ENCODE data around the gene INSRR. TPM values are rescaled to one million over a fixed set of nuclear protein-coding genes. Genes with fewer than 3 reads are reported as not detected.

Gene INSRR
- total RNA-seq, 1 donor from 2014 or later, result not detected

DNA sequence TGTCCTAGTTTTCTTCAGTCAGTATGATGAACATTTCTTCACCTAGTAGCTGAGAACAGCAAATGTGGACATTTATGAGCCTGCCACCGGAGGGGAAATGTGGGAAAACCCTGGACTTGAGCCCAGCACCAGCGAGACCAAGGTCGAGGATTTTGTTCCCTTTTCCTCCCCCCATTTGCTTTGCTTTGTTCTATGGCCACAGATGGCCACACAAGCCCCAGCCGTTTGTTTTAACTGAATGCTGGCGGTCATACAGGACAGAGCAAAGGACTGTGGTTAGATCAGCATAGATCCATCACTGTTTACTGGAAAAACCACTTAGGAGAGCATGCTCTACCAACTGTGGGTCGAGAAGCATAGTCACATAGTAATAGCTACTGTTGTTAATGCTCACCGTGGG is 63.1 kb downstream of the INSRR start:
- TF ChIP-seq, protein P1, sequence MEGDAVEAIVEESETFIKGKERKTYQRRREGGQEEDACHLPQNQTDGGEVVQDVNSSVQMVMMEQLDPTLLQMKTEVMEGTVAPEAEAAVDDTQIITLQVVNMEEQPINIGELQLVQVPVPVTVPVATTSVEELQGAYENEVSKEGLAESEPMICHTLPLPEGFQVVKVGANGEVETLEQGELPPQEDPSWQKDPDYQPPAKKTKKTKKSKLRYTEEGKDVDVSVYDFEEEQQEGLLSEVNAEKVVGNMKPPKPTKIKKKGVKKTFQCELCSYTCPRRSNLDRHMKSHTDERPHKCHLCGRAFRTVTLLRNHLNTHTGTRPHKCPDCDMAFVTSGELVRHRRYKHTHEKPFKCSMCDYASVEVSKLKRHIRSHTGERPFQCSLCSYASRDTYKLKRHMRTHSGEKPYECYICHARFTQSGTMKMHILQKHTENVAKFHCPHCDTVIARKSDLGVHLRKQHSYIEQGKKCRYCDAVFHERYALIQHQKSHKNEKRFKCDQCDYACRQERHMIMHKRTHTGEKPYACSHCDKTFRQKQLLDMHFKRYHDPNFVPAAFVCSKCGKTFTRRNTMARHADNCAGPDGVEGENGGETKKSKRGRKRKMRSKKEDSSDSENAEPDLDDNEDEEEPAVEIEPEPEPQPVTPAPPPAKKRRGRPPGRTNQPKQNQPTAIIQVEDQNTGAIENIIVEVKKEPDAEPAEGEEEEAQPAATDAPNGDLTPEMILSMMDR (IDR thresholded peaks at IDR 0.05; ENCODE audit: insufficient read depth, low read length, poor library complexity, severe bottlenecking), result no peak
- DNase-seq (ENCODE audit: low read depth), result no peak
- Histone ChIP-seq H3K27me3 (ENCODE audit: control insufficient read depth, insufficient read depth, low read length) (no peaks in the 10 kb centered on the region), H3K36me3 (ENCODE audit: control insufficient read depth, insufficient read depth, low read length) (peaks cover 5% of the 10 kb centered on the region), H3K4me3 (ENCODE audit: low read depth, low read length) (no peak overlapping the region)

DNA sequence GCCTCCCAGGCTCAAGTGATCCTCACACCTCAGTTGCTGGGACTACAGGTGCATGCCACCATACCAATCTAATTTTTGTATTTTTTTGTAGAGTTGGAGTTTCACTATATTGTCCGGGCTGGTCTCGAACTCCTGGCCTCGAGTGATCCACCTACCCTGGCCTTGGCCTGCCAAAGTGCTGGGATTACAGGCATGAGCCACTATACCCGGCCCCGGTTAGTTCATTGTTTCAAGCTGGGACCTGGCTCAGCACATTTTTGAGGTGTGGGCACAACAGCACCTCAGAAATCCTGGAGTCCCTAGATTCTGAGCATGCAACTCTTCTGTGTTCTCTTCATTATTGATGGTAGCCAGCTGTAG is 63.6 kb downstream of the INSRR start:
- H3K36me3 ChIP-seq (ENCODE audit: control insufficient read depth, insufficient read depth, low read length), result peaks cover 5% of the 10 kb centered on the region
- H3K27me3 ChIP-seq (ENCODE audit: control insufficient read depth, insufficient read depth, low read length), result no peaks in the 10 kb centered on the region
- H3K4me3 ChIP-seq (ENCODE audit: low read depth, low read length), result no peak overlapping the region
- DNase-seq (ENCODE audit: low read depth), result no peak
- TF ChIP-seq, protein P1 (IDR thresholded peaks at IDR 0.05; ENCODE audit: insufficient read depth, low read length, poor library complexity, severe bottlenecking), result no peak

DNA sequence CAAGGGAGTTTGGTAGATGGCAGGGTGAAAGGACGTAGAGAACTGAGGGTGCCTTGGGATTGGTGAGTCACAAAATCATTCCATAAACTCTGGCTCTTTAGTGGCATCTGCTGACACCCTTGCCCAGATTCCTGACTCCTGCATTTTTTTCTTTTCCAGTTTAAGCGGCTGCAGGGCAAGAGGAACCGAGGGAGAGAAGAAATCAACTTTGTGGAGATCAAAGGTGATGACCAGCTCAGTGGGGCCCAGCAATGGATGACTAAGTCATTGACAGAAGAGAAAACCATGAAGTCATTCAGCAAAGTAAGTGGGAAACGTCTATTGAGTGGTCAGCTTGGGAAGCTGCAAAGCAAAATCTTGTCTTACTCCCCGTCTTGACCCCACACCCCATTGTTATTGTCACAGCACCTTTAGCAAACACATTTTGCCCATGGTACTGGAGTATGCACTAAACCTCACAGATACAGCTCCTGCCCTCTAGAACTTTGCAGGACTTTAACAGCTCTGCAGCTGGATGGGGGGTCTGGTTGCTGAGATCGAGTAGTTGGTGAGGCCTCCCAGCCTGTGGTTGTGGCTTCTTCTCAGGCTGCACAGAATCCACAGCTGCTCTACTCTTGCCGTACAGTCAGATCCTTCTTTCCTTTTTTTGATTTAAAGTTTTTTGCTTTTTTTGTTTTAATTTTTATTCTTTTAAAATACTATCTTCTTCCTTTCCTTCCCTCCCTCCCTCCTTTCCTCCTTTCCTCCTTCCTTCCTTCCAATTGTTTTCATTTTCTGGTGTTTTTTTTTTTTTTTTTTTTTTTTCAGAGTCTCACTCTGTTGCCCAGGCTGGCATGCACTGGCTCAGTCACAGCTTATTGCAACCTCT is 64.2 kb downstream of the INSRR start:
- H3K36me3 ChIP-seq (ENCODE audit: control insufficient read depth, insufficient read depth, low read length), result peaks cover 5% of the 10 kb centered on the region
- H3K4me3 ChIP-seq (ENCODE audit: low read depth, low read length), result no peak overlapping the region
- no peak for DNase-seq (ENCODE audit: low read depth)
- TF ChIP-seq, protein P1 (IDR thresholded peaks at IDR 0.05; ENCODE audit: insufficient read depth, low read length, poor library complexity, severe bottlenecking), result no peak
- H3K27me3 ChIP-seq (ENCODE audit: control insufficient read depth, insufficient read depth, low read length), result no peaks in the 10 kb centered on the region

Other genes starting within 250 kb of the INSRR start
- gene HAPLN2, start 239.7 kb downstream of the INSRR start, total RNA-seq, result not detected in 2 replicates
- 0.14 and 0.17 TPM in 2 replicates for gene BCAN, start 217.0 kb downstream of the INSRR start, total RNA-seq
- gene NES, start 181.7 kb downstream of the INSRR start, total RNA-seq, result 66.3 and 76.8 TPM in 2 replicates
- gene CRABP2, start 153.5 kb downstream of the INSRR start, total RNA-seq, result 24.5 and 29.5 TPM in 2 replicates
- 13.0 and 13.6 TPM in 2 replicates for gene METTL25B, start 130.6 kb downstream of the INSRR start, total RNA-seq
- 17.7 and 25.1 TPM in 2 replicates for gene ISG20L2, start 130.4 kb downstream of the INSRR start, total RNA-seq
- 42.5 and 62.2 TPM in 2 replicates for gene MRPL24, start 118.0 kb downstream of the INSRR start, total RNA-seq
- 271 and 296 TPM in 2 replicates for gene HDGF, start 107.4 kb downstream of the INSRR start, total RNA-seq
- gene PRCC, start 91.6 kb downstream of the INSRR start, total RNA-seq, result 56.0 and 59.3 TPM in 2 replicates
- 2.3 and 4.9 TPM in 2 replicates for gene SH2D2A, start 42.3 kb downstream of the INSRR start, total RNA-seq
- not detected in 2 replicates for gene NTRK1, start 1.7 kb upstream of the INSRR start, total RNA-seq
- gene PEAR1, start 34.6 kb upstream of the INSRR start, total RNA-seq, result 10.3 and 17.1 TPM in 2 replicates
- not detected in 2 replicates for gene LRRC71, start 61.5 kb upstream of the INSRR start, total RNA-seq
- gene ARHGEF11, start 186.6 kb upstream of the INSRR start, total RNA-seq, result 26.4 and 29.2 TPM in 2 replicates
- not detected in 2 replicates for gene ETV3L, start 240.7 kb upstream of the INSRR start, total RNA-seq

All from kidney epithelial cell (primary cell).